Motor neuron (in vitro differentiated cells): Measurements from ENCODE around the gene PAIP1. TPM values are rescaled to one million over a fixed set of nuclear protein-coding genes. Genes with fewer than 3 reads are reported as not detected.
"Not testable (repeated sequence)": the region's sequence is repeated elsewhere in the genome, so short reads cannot be mapped to it uniquely, and the experiment has no call there.

Experiments used
- ATAC-seq, 8 experiments: fragments of 200-7000 bp; cut with Tn5 transposase; replicated peaks in 6 of 8; 2 replicates each; pipeline ENCODE4 v1.8.0; 2021; ENCODE audit warnings: mild to moderate bottlenecking in 8 of 8, moderate library complexity in 8 of 8
- H3K27ac ChIP-seq, 2 donors: fragments of 250-450 bp; sonication (Bioruptor Pico); 2 replicates each; pipeline ENCODE4 v1.9.0; 2021; ENCODE audit warnings: antibody characterized with exemption in 2 of 2, mild to moderate bottlenecking in 2 of 2, moderate library complexity in 1 of 2
- H3K4me1 ChIP-seq, 2 donors: fragments of 250-450 bp; sonication (Bioruptor Pico); replicated peaks in 1 of 2; 2 replicates each; pipeline ENCODE4 v1.6.1; 2021; ENCODE audit warnings: antibody characterized with exemption in 2 of 2, mild to moderate bottlenecking in 2 of 2, moderate library complexity in 1 of 2
- H3K4me3 ChIP-seq, 5 donors: fragments of 250-450 bp; sonication (Bioruptor Pico); 2 replicates each; pipeline ENCODE4 v1.9.0; 2021; ENCODE audit warnings: antibody characterized with exemption in 5 of 5, mild to moderate bottlenecking in 5 of 5, moderate library complexity in 4 of 5
- WGBS, 10 experiments: fragments of 450-650 bp; shearing (Covaris generic); methylation state at CpG; one replicate each; pipeline ENCODE4 v1.0.0; 2022; 5-methylcytosine and 5-hydroxymethylcytosine counted together
- in situ Hi-C, 9 experiments: fragments of 400-800 bp; cut with MboI; loops; one replicate each; pipeline ENCODE4 v1.15.0; 2021; ENCODE audit warnings: low sequenced_read_pairs in 9 of 9, low pct_unique_long_range_greater_than_20kb in 2 of 9; ENCODE audit not compliant: unreplicated experiment in 9 of 9
- total RNA-seq, 8 experiments: library from RNA; unstranded; fragments of 300-600 nt; gene quantifications; 2 replicates each; pipeline versions ENCODE4 v1.2.3 to v1.2.4, GENCODE V29; 2022

Gene PAIP1
- total RNA-seq, 8 experiments from 2014 or later = 74.4 to 126 (median 88.0) TPM

GRCh38 chr5:43540746-43541145 is 16.1 kb downstream of the PAIP1 start:
- no peak overlapping the region for H3K27ac ChIP-seq
- no peak for ATAC-seq
- in situ Hi-C loops = no loop called here
- no peaks in the 10 kb centered on the region for H3K4me1 ChIP-seq
- H3K4me3 ChIP-seq = no peak overlapping the region
- WGBS, 10 experiments = 80 to 93% (median 88%) methylated on average over 1 to 6 of the region's 6 CpGs; no CpG with 5 or more reads in 2 of the 10 experiments

DNA sequence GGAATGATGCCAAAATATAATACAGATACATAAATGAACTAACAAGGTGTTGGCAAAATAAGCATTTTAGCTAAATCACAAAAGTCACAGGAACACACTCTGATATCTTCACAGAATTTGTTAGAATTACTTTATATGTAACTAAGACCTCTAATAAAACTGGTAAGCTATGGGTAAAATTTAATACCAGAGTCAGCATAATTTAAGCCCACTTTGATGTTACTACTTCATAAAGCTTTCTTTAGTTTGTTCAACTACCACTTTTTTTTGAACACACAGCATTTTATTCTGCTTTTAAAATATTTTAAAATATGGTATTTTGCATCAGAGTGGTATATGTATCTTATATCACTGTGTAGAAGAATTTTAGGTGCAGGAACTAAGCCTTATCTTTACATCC is 19.9 kb downstream of the PAIP1 start:
- Histone ChIP-seq H3K4me1 (no peaks in the 10 kb centered on the region), H3K27ac (no peak overlapping the region), H3K4me3 (no peak overlapping the region)
- in situ Hi-C loops = no loop called here
- ATAC-seq = no peak

DNA sequence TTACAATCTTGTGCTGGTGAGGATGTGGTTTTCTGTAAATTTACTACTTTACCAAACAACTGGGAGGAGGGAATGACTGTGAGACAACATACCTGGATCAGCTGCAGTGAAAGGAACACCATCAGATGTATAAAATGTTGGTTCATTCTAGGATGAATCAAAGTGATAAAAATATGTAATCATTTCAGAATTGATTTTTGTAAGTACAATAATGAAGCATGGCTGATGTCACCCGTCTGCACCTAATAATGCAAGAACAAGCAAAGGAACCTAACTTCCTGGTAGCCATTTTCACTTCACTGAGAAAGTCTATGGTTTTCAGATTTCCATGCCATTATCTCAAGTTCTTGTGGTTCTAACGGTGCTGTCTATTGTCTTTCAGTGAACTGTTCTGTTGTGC is 23.2 kb downstream of the PAIP1 start:
- Histone ChIP-seq H3K27ac (no peak overlapping the region), H3K4me1 (no peaks in the 10 kb centered on the region), H3K4me3 (no peak overlapping the region)
- in situ Hi-C loops = no loop called here
- no peak for ATAC-seq
- WGBS, 10 experiments = 50 to 100% (median 93%) methylated on average over 1 to 2 of the region's 2 CpGs; no CpG with 5 or more reads in 1 of the 10 experiments

DNA sequence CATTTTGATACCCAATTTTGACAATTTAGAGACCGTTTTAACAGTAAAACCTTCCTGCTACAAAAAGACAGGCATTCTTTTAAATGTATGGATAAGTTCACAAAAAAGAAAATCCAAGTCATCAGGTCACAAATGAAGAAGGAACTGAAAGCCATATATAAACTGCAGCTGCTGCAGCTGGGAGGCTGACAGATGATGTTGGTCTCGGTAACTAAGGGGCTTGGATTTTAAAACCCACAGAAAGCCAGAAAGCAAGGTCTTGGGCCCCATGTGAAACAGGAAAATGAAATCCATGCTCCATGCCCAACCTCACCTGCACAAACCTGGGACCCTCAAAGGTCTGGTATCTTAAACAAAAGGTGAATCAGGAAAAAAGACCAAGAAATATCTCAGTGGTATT is 26.2 kb downstream of the PAIP1 start:
- WGBS, 10 experiments = 92 to 100% (median 100%) methylated on average over 1 to 2 of the region's 2 CpGs; no CpG with 5 or more reads in 1 of the 10 experiments
- no peak for ATAC-seq
- no peak overlapping the region for H3K4me3 ChIP-seq
- H3K27ac ChIP-seq = no peak overlapping the region
- in situ Hi-C loops = no loop called here
- no peaks in the 10 kb centered on the region for H3K4me1 ChIP-seq

DNA sequence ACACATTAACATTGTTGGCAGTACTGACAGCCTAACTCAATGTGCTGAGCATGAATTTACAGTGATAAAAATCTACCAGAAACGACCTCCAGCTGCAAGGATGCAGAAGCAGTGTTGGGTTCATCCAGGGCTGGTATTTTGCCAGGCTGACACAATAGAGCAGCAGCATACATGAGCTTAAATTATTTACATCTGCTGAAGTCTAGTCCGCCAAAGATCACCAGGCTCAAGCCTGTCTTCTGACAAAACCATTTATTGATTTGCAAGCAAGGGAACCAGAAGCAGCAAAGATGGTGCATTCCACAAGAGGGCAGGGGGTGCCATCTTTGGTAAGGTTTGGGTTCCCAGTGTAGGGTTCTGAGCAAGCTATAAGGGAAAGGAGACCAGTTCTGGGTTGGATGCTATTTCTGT is 33.2 kb downstream of the PAIP1 start:
- ATAC-seq = peak in 3 of 8 experiments; percentile 29 to 44 (median 31)
- Histone ChIP-seq H3K4me1 (no peaks in the 10 kb centered on the region), H3K27ac (no peak overlapping the region), H3K4me3 (no peak overlapping the region)
- WGBS, 10 experiments = 0 to 90% (median 79%) methylated on average over 1 to 2 of the region's 2 CpGs; no CpG with 5 or more reads in 2 of the 10 experiments
- in situ Hi-C loops = no loop called here

GRCh38 chr5:43520615-43521014 is 36.3 kb downstream of the PAIP1 start:
- Histone ChIP-seq H3K27ac (no peak overlapping the region), H3K4me3 (no peak overlapping the region), H3K4me1 (peaks cover 4% of the 10 kb centered on the region in 2 donors)
- in situ Hi-C loops = no loop called here
- no peak for ATAC-seq
- whole genome bisulfite sequencing, 10 experiments = 86 to 100% (median 100%) methylated on average over 1 of the region's 1 CpG; no CpG with 5 or more reads in 2 of the 10 experiments

GRCh38 chr5:43515678-43516048 is 41.2 kb downstream of the PAIP1 start:
- peak overlapping the region in 1 of 2 donors; percentile 75 for H3K27ac ChIP-seq
- WGBS, 10 experiments = 7 to 100% (median 50%) methylated on average over 1 of the region's 1 CpG; no CpG with 5 or more reads in 3 of the 10 experiments
- peaks cover 5 to 16% of the 10 kb centered on the region in 2 donors for H3K4me1 ChIP-seq
- peak overlapping the region; percentile 45 to 63 (median 60) for H3K4me3 ChIP-seq
- ATAC-seq = no peak
- in situ Hi-C loops = no loop called here

GRCh38 chr5:43514816-43515677 is 41.8 kb downstream of the PAIP1 start, which contains the start of gene C5orf34:
C5orf34 (minus strand) TSS chr5:43515148; CDS start chr5:43509339, 5,809 bp downstream.
- H3K27ac ChIP-seq = peak within 1 kb of the TSS; percentile 39 to 75
- in situ Hi-C loops = no loop called here
- WGBS, 10 experiments = 0 to 2% (median 0%) methylated on average over 1 to 19 of the region's 35 CpGs; no CpG with 5 or more reads in 1 of the 10 experiments
- H3K4me3 ChIP-seq = peak within 1 kb of the TSS; percentile 45 to 63 (median 60)
- ATAC-seq = peak; percentile 98 to 100 (median 99)
- H3K4me1 ChIP-seq = peaks cover 5 to 16% of the 10 kb centered on the region in 2 donors

DNA sequence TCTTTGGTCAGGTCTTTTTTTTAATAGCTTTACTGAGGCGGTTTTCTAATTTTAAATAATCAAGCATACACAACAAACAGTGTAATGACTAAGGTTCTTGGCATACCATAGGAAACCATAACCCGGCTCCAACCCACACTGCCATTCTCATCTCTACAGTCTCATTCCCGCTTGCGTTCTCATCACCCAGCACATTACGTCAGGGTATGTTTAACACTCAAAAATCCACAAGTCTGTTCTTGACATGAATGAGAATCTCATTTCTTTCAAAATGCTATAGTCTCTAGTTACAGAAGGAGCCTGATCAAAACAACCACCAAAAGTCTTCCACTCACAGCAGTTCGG is 42.4 kb downstream of the PAIP1 start:
- in situ Hi-C loops = no loop called here
- Histone ChIP-seq H3K4me3 (peak overlapping the region; percentile 45 to 63 (median 60)), H3K27ac (peak overlapping the region; percentile 4 to 65), H3K4me1 (peaks cover 5 to 16% of the 10 kb centered on the region in 2 donors)
- peak; percentile 35 to 56 (median 51) for ATAC-seq
- 0 to 3% (median 0%) methylated on average over 1 to 6 of the region's 6 CpGs; no CpG with 5 or more reads in 2 of the 10 experiments for WGBS, 10 experiments

DNA sequence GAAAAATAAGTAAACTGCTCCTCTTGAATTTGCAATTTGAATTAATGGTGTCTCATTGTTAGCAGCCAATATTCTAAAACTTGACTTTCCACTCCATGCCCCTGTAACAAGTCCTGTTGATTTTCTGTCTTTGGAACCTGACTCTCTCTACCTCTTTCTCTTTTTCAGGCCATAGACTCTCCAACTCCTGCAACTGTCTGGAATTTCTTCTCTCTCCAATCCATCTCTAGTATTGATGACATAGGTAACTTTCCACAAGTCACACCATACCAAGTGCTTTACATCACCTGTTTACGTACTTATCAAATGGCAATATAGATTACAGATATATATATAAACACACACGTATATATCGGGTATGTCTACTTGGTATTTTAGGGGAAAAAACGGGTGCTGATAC is 42.9 kb downstream of the PAIP1 start:
- peaks cover 5 to 16% of the 10 kb centered on the region in 2 donors for H3K4me1 ChIP-seq
- in situ Hi-C loops = no loop called here
- peak overlapping the region in 1 of 2 donors; percentile 65 for H3K27ac ChIP-seq
- no peak for ATAC-seq
- WGBS, 10 experiments = 0 to 40% (median 6%) methylated on average over 1 to 4 of the region's 4 CpGs
- peak overlapping the region; percentile 45 to 63 (median 60) for H3K4me3 ChIP-seq

- no CpG with 5 or more reads among the region's 36 CpGs for WGBS, 10 experiments
- ATAC-seq, H3K27ac ChIP-seq, H3K4me3 ChIP-seq, in situ Hi-C loops: not testable (repeated sequence)
- peaks cover 5 to 16% of the 10 kb centered on the region in 2 donors for H3K4me1 ChIP-seq
Measured at GRCh38 chr5:43511062-43511461, 45.8 kb downstream of the PAIP1 start.

DNA sequence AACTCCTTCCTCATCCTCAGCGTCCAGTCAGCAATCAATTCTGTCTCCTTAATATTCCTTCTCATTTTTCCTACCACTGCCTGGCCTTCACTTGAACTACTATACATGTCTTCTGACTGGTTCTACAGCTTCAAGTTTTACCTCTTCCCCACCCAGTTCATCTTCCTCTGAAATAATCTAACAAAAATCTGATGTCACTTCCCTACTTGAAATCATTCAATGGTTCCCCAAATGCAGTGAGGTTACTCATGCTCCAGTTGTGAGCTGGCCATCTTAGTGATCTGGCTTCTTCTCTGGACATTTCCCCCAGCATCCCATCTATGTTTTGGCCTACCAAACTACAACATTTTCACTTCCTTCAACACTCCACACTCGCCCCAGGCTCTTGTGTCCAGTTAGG is 58.3 kb downstream of the PAIP1 start:
- no peak for ATAC-seq
- Histone ChIP-seq H3K27ac (no peak overlapping the region), H3K4me3 (no peak overlapping the region), H3K4me1 (no peaks in the 10 kb centered on the region)
- WGBS, 10 experiments = 75 to 100% (median 100%) methylated on average over 1 to 2 of the region's 2 CpGs
- in situ Hi-C loops = no loop called here

- WGBS, 10 experiments = 78 to 100% (median 92%) methylated on average over 1 to 5 of the region's 5 CpGs; no CpG with 5 or more reads in 1 of the 10 experiments
- ATAC-seq = no peak
- no peak overlapping the region for H3K4me3 ChIP-seq
- in situ Hi-C loops = no loop called here
- no peaks in the 10 kb centered on the region for H3K4me1 ChIP-seq
- no peak overlapping the region for H3K27ac ChIP-seq
Measured at GRCh38 chr5:43497311-43498104, 59.4 kb downstream of the PAIP1 start.
